PC-3 (cell line): ENCODE results near the gene KAZN.

ENCODE experiments used
- CTCF ChIP-seq: fragments of 300-600 bp; sonication (generic); conservative IDR thresholded peaks from 2 replicates; pipeline ENCODE4 v1.5.1; 2017; ENCODE audit warnings: antibody characterized with exemption, low read depth, mild to moderate bottlenecking, low read length
- EZH2phosphoT487 ChIP-seq: fragments of 300-600 bp; sonication (generic); IDR thresholded peaks from 2 replicates; pipeline ENCODE4 v1.6.1; 2018; ENCODE audit warnings: mild to moderate bottlenecking, antibody characterized with exemption, low read length, borderline replicate concordance

- TF ChIP-seq EZH2phosphoT487 (no peak), CTCF (no peak)
Measured at GRCh38 chr1:15036101-15036500, 437.6 kb downstream of the KAZN start.
